ENCODE measurements around the gene C12orf43. TPM values are rescaled to one million over a fixed set of nuclear protein-coding genes. Genes with fewer than 3 reads are reported as not detected.

The C12orf43 gene
- total RNA-seq, 1 donor from 2014 or later, result 20.2 TPM

DNA sequence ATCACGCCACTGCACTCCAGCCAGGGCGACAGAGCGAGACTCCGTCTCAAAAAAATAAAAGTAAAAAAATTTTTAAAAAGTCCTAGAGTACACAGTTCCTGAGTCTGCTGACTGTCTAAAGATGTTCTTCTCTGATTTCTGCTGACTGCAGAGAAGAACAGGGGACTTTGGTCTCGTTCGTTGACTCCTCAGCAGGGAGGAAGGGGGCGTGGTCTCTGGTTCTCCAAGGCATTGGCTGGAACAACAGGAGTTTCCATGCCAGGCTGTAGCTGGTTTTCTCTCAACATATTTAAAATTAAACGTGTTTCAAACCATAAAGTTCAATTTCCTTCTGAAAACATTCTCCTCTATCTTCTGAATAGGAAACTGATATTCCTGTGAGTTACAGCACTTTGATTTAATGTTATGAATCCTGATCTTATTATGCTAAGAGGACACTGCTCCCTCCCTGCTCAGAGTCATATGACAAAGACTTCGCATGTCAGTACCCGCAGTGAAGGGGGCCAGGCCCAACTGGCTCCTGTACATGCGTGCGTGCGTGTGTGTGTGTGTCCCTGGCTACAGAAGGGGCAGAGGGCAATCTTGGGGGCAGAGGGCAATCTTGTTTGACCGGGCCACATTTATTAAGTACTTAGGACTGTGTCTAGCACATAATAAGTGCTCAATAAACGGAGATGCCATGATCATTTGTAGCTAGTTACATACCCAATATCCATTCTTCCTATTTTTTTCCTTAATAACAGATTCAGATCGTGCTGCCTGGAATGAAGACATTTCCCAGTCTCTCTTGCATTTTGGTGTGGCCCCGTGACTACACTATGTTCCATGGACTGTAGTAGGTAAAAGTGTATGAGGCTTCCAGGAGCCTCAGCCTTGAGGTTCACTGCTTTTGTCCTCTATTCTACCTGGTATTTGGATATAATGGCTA is 54.4 kb downstream of the C12orf43 start:
- Mint-ChIP-seq H3K4me1 (ENCODE audit: unreplicated experiment) (peaks cover 3% of the 10 kb centered on the region), H3K27me3 (ENCODE audit: unreplicated experiment) (peaks cover 5% of the 10 kb centered on the region), H3K4me3 (ENCODE audit: unreplicated experiment) (no peak overlapping the region), H3K27ac (ENCODE audit: unreplicated experiment) (no peak overlapping the region), H3K9me3 (ENCODE audit: unreplicated experiment) (no peaks in the 10 kb centered on the region), H3K36me3 (ENCODE audit: low read depth, unreplicated experiment) (no peaks in the 10 kb centered on the region)
- no peak for DNase-seq (ENCODE audit: low spot score)
- TF ChIP-seq, protein P1, sequence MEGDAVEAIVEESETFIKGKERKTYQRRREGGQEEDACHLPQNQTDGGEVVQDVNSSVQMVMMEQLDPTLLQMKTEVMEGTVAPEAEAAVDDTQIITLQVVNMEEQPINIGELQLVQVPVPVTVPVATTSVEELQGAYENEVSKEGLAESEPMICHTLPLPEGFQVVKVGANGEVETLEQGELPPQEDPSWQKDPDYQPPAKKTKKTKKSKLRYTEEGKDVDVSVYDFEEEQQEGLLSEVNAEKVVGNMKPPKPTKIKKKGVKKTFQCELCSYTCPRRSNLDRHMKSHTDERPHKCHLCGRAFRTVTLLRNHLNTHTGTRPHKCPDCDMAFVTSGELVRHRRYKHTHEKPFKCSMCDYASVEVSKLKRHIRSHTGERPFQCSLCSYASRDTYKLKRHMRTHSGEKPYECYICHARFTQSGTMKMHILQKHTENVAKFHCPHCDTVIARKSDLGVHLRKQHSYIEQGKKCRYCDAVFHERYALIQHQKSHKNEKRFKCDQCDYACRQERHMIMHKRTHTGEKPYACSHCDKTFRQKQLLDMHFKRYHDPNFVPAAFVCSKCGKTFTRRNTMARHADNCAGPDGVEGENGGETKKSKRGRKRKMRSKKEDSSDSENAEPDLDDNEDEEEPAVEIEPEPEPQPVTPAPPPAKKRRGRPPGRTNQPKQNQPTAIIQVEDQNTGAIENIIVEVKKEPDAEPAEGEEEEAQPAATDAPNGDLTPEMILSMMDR (IDR thresholded peaks at IDR 0.05; ENCODE audit: unreplicated experiment), result no peak

DNA sequence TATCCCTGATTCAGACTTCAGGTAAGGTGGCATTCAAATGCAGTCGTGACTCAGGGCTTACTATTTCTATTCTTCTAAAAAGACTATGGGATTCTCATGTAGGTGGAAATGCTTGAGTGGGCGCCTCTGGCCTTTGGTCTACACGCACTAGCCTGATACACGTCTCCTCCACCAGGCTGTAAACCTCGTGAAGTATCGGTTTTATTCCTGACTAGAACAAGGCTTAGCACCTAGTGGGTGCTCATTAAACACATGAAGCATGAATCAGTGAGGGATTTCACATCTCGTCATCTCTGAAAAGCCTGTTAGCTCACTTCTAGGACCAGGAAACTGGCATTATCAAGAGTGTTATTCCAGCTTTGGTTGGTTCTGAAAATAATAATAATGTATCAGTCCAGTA is 55.6 kb downstream of the C12orf43 start:
- Mint-ChIP-seq H3K27ac (ENCODE audit: unreplicated experiment) (no peak overlapping the region), H3K36me3 (ENCODE audit: low read depth, unreplicated experiment) (no peaks in the 10 kb centered on the region)
- DNase-seq (ENCODE audit: low spot score), result no peak

DNA sequence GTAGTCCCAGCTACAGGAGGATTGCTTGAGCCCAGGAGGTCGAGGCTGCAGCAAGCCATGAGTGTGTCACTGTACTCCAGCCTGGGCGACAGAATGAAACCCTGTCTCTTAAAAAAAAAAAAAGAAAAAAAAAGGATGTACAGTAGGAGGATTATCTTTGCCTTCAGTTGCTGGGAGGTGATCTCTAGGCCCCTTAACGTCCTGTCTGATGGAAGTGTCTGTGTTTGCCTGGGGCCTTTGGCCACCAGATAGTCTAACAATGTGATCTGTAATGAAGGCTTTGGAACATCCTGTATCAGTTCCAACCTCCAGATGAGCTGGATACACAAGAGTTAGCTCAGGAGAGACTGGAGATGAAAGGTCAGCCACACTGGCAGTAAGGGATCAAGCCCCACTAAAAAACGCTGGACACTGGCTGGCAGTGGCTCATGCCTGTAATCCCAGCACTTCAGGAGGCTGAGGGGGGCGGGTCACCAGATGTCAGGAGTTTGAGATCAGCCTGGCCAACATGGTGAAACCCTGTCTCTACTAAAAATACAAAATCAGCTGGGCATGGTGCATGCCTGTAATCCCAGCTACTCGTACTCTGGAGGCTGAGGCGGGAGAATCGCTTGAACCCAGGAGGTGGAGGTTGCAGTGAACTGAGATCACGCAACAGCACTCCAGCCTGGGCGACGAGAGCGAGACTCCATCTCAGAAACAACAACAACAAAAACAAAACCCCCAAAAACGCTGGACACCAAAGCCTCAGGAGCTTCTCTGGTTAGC is 57.0 kb downstream of the C12orf43 start:
- H3K27me3 Mint-ChIP-seq (ENCODE audit: unreplicated experiment), result peaks cover 5% of the 10 kb centered on the region
- H3K36me3 Mint-ChIP-seq (ENCODE audit: low read depth, unreplicated experiment), result no peaks in the 10 kb centered on the region
- no peak overlapping the region for H3K27ac Mint-ChIP-seq (ENCODE audit: unreplicated experiment)
- no peak overlapping the region for H3K4me3 Mint-ChIP-seq (ENCODE audit: unreplicated experiment)
- TF ChIP-seq, protein P1 (IDR thresholded peaks at IDR 0.05; ENCODE audit: unreplicated experiment), result no peak
- peaks cover 8% of the 10 kb centered on the region for H3K4me1 Mint-ChIP-seq (ENCODE audit: unreplicated experiment)
- DNase-seq (ENCODE audit: low spot score), result no peak
- no peaks in the 10 kb centered on the region for H3K9me3 Mint-ChIP-seq (ENCODE audit: unreplicated experiment)

More for the DNA sequence above, 55.6 kb downstream of the C12orf43 start:
- TF ChIP-seq, protein P1 (IDR thresholded peaks at IDR 0.05; ENCODE audit: unreplicated experiment), result no peak
- Mint-ChIP-seq H3K4me1 (ENCODE audit: unreplicated experiment) (peaks cover 8% of the 10 kb centered on the region), H3K27me3 (ENCODE audit: unreplicated experiment) (peaks cover 5% of the 10 kb centered on the region), H3K9me3 (ENCODE audit: unreplicated experiment) (no peaks in the 10 kb centered on the region), H3K4me3 (ENCODE audit: unreplicated experiment) (no peak overlapping the region)

DNA sequence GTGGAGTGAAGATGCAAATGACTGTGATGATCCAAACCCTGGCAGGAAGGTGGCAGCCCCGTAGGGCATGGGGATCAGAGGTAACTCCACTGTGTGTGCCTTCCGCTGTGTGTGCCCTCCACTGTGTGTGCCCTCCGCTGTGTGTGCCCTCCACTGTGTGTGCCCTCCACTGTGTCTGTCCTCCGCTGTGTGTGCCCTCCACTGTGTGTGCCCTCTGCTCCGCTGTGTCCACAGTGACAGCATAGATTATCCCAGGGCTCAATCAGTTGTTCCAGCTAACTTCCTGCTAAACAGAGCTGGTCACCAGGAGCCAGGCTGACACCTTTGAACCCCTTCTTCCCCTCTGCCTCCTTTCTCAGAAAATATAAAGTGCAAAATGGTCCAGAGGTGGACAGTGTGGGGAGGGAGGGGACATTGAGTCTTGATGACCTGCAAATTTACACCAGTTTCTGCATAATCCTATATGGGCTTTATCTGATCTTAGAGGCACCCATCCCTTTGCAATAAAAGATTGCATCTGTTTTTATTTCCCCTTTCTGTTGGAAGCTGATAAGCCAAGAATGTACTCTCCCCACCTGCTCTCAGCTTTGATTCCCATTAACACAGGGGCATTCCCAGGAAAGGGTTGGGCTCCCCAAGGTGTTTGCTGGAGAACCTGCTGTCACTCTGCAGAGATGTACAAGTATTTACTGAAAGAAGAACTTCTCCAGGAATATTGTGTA is 59.5 kb downstream of the C12orf43 start:
- peaks cover 8% of the 10 kb centered on the region for H3K4me1 Mint-ChIP-seq (ENCODE audit: unreplicated experiment)
- H3K36me3 Mint-ChIP-seq (ENCODE audit: low read depth, unreplicated experiment), result no peaks in the 10 kb centered on the region
- peaks cover 3% of the 10 kb centered on the region for H3K27me3 Mint-ChIP-seq (ENCODE audit: unreplicated experiment)
- H3K27ac Mint-ChIP-seq (ENCODE audit: unreplicated experiment), result no peak overlapping the region
- no peak overlapping the region for H3K4me3 Mint-ChIP-seq (ENCODE audit: unreplicated experiment)
- DNase-seq (ENCODE audit: low spot score), result no peak
- TF ChIP-seq, protein P1 (IDR thresholded peaks at IDR 0.05; ENCODE audit: unreplicated experiment), result no peak
- no peaks in the 10 kb centered on the region for H3K9me3 Mint-ChIP-seq (ENCODE audit: unreplicated experiment)
